ENCODE results near the gene SWT1.

The SWT1 gene

GRCh38 chr1:185324118-185324517, 167.2 kb downstream of the SWT1 start:
- H3K4me1 ChIP-seq (ENCODE audit: control insufficient read depth in 1 of 2, insufficient read depth in 2 of 2, low read length in 2 of 2): no peaks in the 10 kb centered on the region
- H3K4me3 ChIP-seq (ENCODE audit: low read depth in 1 of 2, low read length in 2 of 2): no peak overlapping the region
- no peaks in the 10 kb centered on the region for H3K9me3 ChIP-seq (ENCODE audit: control insufficient read depth in 1 of 2, low read length in 2 of 2)
- H3K27me3 ChIP-seq (ENCODE audit: low read depth, low read length): no peaks in the 10 kb centered on the region
- H3K36me3 ChIP-seq (ENCODE audit: control insufficient read depth in 1 of 2, insufficient read depth in 2 of 2, low read length in 2 of 2): no peaks in the 10 kb centered on the region
- H3K27ac ChIP-seq (ENCODE audit: low read length): no peak overlapping the region

- H3K27ac ChIP-seq (ENCODE audit: low read length): no peak overlapping the region
- H3K4me1 ChIP-seq (ENCODE audit: control insufficient read depth in 1 of 2, insufficient read depth in 2 of 2, low read length in 2 of 2): no peaks in the 10 kb centered on the region
- H3K9me3 ChIP-seq (ENCODE audit: control insufficient read depth in 1 of 2, low read length in 2 of 2): no peaks in the 10 kb centered on the region
- H3K4me3 ChIP-seq (ENCODE audit: low read depth in 1 of 2, low read length in 2 of 2): no peak overlapping the region
- no peaks in the 10 kb centered on the region for H3K36me3 ChIP-seq (ENCODE audit: control insufficient read depth in 1 of 2, insufficient read depth in 2 of 2, low read length in 2 of 2)
- H3K27me3 ChIP-seq (ENCODE audit: low read depth, low read length): no peaks in the 10 kb centered on the region
Observed at GRCh38 chr1:185325413-185325812, 168.4 kb downstream of the SWT1 start.

DNA sequence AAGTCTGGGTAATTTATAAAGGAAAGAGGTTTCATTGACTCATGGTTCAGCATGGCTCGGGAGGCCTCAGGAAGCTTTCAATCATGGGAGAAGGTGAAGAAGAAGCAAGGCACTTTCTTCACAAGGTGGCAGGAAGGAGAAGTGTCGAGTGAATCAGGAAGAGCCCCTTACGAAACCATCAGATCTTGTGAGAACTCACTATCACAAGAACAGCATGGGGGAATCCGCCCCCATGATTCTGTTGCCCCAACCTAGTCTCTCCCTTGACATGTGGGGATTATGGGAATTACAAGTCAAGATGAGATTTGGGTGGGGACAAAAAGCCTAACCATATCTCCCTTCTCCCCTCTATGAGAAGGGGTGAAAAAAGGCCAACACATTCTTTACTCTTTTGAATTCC, 171.3 kb downstream of the SWT1 start:
- H3K27ac ChIP-seq (ENCODE audit: low read length): no peak overlapping the region
- no peaks in the 10 kb centered on the region for H3K4me1 ChIP-seq (ENCODE audit: control insufficient read depth in 1 of 2, insufficient read depth in 2 of 2, low read length in 2 of 2)
- H3K36me3 ChIP-seq (ENCODE audit: control insufficient read depth in 1 of 2, insufficient read depth in 2 of 2, low read length in 2 of 2): no peaks in the 10 kb centered on the region
- H3K9me3 ChIP-seq (ENCODE audit: control insufficient read depth in 1 of 2, low read length in 2 of 2): no peaks in the 10 kb centered on the region
- H3K27me3 ChIP-seq (ENCODE audit: low read depth, low read length): no peaks in the 10 kb centered on the region
- H3K4me3 ChIP-seq (ENCODE audit: low read depth in 1 of 2, low read length in 2 of 2): no peak overlapping the region

- no peaks in the 10 kb centered on the region for H3K36me3 ChIP-seq (ENCODE audit: control insufficient read depth in 1 of 2, insufficient read depth in 2 of 2, low read length in 2 of 2)
- H3K4me1 ChIP-seq (ENCODE audit: control insufficient read depth in 1 of 2, insufficient read depth in 2 of 2, low read length in 2 of 2): no peaks in the 10 kb centered on the region
- no peak overlapping the region for H3K4me3 ChIP-seq (ENCODE audit: low read depth in 1 of 2, low read length in 2 of 2)
- H3K27me3 ChIP-seq (ENCODE audit: low read depth, low read length): no peaks in the 10 kb centered on the region
- H3K9me3 ChIP-seq (ENCODE audit: control insufficient read depth in 1 of 2, low read length in 2 of 2): no peaks in the 10 kb centered on the region
- H3K27ac ChIP-seq (ENCODE audit: low read length): no peak overlapping the region
Observed at GRCh38 chr1:185334182-185334581, 177.2 kb downstream of the SWT1 start.

DNA sequence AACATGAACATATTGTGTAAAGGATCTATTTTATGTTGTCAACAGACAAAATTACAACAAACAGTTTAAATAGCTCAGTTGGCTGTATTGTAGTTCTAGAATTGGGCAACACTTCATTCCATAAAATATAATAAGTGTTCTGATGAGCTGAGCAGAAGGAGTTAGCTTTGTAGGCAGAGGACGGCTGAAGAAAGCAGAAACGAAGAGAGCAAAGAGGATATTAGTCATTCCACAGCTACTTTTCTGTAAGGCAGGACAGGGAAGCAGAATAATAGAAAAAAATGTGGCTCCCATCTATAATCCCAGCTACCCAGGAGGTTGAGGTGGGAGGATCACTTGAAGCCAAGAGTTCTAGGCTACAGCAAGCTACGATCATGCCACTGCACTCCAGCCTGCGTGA, 180.3 kb downstream of the SWT1 start:
- Histone ChIP-seq H3K9me3 (ENCODE audit: control insufficient read depth in 1 of 2, low read length in 2 of 2) (no peaks in the 10 kb centered on the region), H3K4me1 (ENCODE audit: control insufficient read depth in 1 of 2, insufficient read depth in 2 of 2, low read length in 2 of 2) (peaks cover 0 to 6% of the 10 kb centered on the region in 2 donors), H3K36me3 (ENCODE audit: control insufficient read depth in 1 of 2, insufficient read depth in 2 of 2, low read length in 2 of 2) (no peaks in the 10 kb centered on the region), H3K4me3 (ENCODE audit: low read depth in 1 of 2, low read length in 2 of 2) (no peak overlapping the region), H3K27me3 (ENCODE audit: low read depth, low read length) (no peaks in the 10 kb centered on the region), H3K27ac (ENCODE audit: low read length) (no peak overlapping the region)

GRCh38 chr1:185338719-185339622, 182.0 kb downstream of the SWT1 start:
- Histone ChIP-seq H3K36me3 (ENCODE audit: control insufficient read depth in 1 of 2, insufficient read depth in 2 of 2, low read length in 2 of 2) (no peaks in the 10 kb centered on the region), H3K9me3 (ENCODE audit: control insufficient read depth in 1 of 2, low read length in 2 of 2) (no peaks in the 10 kb centered on the region), H3K27me3 (ENCODE audit: low read depth, low read length) (no peaks in the 10 kb centered on the region), H3K4me1 (ENCODE audit: control insufficient read depth in 1 of 2, insufficient read depth in 2 of 2, low read length in 2 of 2) (peaks cover 0 to 6% of the 10 kb centered on the region in 2 donors), H3K27ac (ENCODE audit: low read length) (peak overlapping the region; percentile 11), H3K4me3 (ENCODE audit: low read depth in 1 of 2, low read length in 2 of 2) (no peak overlapping the region)

DNA sequence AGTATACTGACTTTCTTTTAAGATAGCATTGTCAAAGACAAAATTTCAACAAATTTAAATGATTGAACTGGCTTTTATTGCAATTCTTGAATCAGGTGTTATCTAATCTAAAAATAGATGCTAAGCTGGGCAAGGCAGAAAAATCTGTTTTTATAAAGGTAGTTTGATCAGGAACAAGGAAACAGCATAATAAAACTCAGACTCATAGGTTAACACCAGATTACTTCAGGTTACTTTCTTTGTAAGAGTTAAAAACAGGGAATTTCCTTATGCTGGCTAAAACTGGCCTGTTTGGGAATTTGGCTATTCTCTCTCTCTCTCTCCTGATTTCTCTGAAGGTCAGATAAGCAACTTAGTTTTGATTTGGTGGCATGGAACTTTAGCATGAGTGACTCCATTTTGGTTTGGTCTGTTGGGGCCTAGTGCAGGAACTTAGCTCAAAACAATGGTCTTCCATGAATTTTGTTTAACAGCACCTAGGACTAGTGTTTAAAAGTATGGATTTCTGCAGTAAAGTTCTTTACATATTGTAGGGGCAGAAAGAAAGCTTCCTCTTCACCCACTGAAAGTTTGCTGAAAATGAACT, 184.3 kb downstream of the SWT1 start:
- H3K27me3 ChIP-seq (ENCODE audit: low read depth, low read length): no peaks in the 10 kb centered on the region
- H3K36me3 ChIP-seq (ENCODE audit: control insufficient read depth in 1 of 2, insufficient read depth in 2 of 2, low read length in 2 of 2): no peaks in the 10 kb centered on the region
- H3K9me3 ChIP-seq (ENCODE audit: control insufficient read depth in 1 of 2, low read length in 2 of 2): no peaks in the 10 kb centered on the region
- peaks cover 0 to 6% of the 10 kb centered on the region in 2 donors for H3K4me1 ChIP-seq (ENCODE audit: control insufficient read depth in 1 of 2, insufficient read depth in 2 of 2, low read length in 2 of 2)
- no peak overlapping the region for H3K4me3 ChIP-seq (ENCODE audit: low read depth in 1 of 2, low read length in 2 of 2)
- H3K27ac ChIP-seq (ENCODE audit: low read length): no peak overlapping the region

All from muscle layer of duodenum (tissue), 2 donors.